HCEC 1CT (cell line): Measurements from ENCODE around the gene PARD3B.

Source experiments
- DNase-seq: peaks from one replicate; pipeline ENCODE4 v3.0.0-alpha.2; 2017

The PARD3B gene

DNA sequence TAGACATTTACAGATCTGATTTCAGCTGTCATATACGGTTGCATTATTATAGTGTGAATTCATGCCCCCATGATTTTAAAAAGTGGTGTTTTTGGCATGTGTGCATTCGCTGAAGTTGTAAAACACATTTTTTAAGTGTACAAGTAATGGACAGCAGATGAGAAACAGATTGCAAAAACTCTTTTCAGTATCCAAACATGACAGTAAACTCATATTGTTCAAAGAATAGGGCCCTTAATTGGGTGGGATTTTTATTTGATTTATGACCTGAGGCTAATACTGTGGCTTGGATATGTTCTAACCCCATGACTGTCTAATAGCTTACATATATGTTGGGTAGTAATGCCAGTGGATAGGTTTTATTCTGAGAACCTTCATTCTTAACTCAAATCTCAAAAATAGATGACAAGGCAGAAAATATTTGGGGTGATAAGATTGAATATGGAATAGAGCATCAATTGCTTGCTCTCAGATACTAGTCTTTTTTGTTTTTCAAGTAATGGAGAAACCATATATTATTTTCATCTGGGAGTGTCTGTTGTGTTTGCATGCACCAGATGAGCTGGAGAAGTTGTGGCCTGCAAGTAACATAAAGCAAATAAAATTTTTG, 118.6 kb downstream of the PARD3B start:
- no peak for DNase-seq

DNA sequence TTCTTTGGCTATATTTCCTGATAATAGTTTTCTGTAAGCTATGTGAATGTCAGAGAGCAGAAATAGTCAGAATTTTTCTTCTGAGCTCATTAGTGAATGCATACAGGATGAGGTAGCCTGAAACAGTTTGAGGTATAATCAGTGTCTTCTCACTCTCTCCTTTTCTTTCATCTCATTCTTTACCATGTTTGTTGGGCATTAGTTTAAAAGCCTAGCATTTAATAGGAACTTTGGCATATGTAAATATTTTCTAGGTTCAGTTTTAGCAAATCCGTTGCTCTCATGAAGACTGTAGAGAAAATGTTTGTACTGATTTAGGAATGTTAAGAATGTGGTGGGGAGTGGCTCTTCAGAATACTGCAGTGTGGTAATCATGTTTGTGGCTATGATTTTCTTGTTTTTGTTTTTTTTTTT, 119.4 kb downstream of the PARD3B start:
- peak; percentile 83 for DNase-seq

DNA sequence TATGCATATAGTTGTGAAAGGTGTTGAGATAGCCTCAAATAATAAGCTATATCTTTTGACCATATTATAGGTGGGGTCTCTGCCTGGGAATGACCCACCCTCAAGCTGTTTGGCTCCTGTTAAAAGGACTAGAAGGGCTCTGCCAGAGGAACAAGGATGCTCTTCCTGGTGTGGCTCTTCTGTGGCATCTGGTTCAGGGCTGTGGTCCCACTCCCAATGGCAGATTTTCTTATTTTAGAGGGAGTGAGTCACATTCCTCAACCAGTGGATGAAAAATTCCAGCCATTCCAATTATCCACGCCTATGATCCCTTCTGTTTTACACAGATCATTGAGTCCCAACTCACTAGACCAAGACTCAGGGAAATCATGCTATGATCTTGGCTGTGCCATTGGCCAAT, 119.9 kb downstream of the PARD3B start:
- DNase-seq = peak; percentile 82

DNA sequence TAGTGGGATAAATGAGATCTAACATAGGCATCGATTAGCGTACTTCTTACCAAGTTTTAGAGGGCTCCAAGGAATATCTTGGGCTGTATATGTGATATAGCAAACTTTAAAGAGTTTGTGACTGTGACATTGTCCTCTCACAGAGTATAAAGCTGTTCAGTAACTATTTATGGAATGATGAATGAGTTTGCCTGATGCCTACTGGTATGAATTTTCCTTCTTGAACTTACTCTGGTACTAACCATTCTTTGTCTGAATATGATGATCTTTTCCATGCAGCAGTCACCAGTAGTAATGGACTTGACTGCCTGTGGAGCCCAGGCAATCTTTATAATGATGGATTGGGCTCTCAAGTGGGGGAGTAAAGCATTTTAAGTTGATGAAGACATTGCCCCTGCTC, 120.5 kb downstream of the PARD3B start:
- no peak for DNase-seq

DNA sequence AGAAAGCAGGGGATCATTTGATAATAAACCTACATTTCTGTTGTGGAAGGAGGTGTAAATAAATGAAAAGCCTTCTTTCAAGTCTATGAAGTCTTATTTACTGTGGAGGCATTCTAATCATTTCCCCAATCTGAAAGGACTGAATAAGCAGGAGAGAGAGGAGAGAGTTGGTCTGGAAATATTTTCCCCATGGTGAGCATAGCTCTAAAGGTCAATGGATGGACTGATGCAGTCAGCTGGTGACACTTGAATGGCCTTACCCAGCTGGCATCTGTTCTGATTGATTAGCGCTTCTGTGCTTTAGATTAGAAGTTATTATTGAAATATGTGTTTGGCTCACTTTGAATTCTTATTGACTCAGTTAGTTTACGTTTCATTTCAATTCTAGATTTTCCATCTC, 122.7 kb downstream of the PARD3B start:
- no peak for DNase-seq

DNA sequence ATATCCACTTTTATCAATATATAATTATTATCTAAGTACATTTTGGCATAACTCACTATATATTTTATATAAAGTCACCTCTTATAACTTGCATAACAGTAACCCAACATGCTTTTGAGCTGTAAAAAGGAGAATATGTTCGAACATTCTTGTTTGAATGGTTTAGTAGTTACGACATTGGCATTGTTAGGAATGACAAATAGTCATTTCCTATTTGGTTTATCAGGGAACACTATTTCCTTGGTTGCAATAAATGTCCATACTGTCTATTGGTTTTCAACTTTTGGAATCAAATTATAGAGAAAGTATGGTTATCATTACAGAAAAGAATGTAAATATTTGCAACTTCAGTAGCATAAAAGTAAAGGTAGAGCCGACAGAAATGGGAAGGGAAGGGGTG, 124.1 kb downstream of the PARD3B start:
- DNase-seq = no peak

DNA sequence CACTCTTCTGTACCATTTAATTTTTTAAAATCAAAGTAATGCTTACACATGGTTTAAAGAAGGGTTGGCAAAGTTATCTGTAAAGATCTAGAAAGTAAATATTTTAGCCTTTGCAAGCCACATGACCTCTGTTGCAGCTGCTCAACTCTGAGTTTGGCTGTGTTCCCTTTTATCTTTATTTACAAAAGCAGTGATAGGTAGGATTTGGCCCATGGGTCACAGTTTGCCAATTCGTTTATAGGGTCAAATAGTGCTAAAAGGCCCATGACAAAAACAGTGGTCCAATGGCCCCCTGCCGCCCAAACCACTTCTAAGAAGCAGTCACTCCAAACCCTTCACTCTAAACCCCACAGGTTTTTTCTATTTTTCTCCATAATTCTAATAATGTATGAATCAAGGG, 124.8 kb downstream of the PARD3B start:
- DNase-seq = no peak

DNA sequence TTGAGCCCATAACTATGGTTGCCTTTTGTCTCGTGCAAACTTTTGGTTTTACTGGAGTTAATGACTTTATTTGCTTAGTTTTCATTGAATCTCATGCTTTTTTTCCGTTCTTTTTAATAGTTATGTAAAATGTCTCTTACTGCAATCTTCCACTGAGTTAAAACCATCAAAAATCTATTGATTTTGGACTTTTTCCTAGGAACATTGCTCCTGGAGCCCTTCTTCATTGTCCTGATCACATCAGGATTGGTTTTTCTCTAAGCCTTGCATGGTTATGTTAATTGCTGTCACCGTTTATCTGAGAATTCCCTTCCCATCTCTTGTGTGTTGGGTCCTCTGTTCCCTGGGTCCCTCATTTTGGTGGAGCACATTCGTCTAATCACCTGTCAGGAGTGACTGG, 125.5 kb downstream of the PARD3B start:
- no peak for DNase-seq

DNA sequence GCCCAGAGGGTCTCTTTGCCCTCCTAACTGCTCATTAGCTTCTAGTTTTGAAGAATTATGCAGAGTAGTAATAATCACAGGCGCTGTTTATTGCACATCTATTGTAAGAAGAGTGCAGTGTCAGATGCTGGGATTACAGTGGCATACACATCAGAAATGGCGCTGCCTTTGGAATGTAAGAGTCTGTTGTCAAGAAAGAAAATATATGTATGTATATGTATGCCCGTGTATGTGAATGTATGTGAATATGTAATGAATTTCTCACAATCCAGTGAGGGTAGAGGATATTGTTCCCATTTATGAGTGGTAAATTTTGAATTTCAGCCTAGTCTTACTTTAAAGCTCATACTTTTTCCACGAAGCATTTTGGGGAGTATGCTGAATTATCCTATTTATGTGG, 127.5 kb downstream of the PARD3B start:
- DNase-seq = no peak

DNA sequence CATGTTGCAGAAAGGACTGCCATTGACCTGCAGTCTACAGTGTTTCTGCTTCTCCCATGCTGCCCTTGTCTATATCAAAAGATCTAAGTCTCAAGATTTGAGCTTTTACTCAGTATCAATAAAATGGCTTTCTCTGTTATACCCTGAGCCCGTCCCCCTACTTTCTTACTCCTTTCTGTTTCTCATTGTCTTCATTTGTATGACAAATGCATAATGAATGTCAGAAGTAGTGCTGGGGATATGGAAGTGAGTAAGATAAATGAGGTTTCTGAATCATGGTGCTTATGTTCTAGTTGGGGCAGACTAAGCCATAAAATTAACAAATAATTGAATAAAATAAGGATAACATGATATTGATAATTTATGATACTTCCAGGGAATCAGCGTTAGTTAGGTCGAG, 128.6 kb downstream of the PARD3B start:
- peak; percentile 83 for DNase-seq

DNA sequence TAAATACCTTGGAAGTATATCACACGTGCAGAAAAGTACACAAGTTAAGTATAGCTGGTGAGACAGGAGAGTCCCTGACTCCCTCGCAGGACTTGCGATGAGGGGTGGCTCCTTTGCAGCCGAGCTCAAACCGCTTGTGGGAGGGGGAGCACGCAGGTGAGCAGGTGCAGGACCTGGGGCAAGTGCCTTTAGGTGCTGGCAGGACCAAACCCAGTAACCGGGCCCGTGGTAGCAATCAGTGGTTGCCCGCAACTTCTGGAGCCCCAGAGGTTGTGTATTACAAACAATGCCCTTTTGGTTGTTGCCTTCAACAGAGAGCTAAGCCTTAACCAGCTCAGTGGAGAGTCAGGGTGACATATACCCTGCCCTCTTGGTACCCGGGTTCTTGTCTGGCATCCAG, 132.8 kb downstream of the PARD3B start:
- no peak for DNase-seq

DNA sequence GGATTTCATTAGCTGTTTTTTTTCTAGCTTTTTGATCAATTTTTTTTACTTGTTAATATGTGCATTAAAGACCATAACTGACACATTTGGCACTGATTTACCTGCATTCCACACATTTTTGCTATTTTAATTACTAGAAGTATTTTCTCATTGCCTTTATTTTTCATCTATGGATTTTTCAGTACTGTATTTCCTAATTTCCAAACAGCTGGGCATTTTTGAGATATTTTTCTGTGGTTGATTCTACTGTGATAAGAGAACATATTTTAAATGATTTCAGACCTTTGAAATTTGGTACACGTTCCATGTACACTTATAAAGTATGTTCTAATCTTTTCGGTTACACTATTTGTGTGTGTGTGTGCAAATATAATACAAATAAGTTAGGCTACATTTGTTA, 135.3 kb downstream of the PARD3B start:
- no peak for DNase-seq

DNA sequence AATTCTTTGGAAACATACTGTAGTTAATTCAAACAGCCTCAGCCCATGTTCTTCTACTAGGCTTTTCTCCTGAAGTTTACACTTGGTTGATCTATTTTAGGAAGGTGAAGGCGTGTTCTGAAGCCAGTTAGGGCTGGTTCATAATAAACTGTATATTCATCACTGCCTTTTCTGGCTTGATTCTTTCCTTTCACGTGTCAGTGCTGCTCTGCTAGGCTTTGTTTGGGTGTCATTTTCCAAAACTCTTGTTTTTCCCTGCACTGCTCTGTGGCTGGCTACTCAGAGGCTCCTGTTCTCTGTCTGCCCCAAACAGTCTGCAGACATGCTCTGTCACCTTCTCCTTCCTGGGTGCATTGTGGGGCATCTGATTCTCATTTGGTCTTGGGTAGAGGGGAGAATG, 136.1 kb downstream of the PARD3B start:
- DNase-seq = peak; percentile 15

DNA sequence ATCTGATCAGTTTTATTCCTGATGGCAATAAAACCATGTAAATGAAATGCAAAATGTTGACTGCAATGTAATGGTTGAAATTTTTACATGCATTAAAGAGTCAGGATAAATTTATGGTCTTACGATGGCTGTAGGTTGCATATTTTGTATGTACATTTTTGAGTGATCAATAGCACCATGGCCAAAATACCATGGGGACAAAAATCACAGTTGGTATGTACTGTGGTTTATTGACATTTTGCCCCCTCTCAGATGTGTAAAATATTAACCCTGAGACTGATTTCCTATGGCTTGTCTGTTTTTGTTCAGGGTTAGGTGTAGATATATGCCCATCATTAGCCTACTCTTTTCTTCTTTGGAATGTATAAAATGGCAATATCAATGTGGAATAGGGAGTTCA, 138.1 kb downstream of the PARD3B start:
- DNase-seq = no peak

DNA sequence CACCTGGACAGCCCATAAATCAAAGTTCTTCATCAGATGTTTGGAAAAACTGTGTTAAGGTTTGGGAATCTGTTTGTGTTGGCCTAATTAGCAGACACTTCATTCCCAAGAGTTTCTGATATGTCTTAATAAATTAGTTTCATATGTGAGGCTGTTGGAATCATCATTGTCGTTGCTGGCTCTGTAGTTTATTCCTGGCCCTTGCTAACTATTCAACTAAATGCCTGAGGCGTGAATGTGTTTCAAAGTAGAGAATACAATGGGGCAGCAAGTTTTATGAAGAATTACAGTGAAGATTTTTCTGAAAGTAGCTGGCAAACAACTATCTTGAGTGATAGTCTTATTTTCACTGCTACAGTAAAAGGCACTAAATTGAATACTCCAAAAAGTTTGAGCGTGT, 141.1 kb downstream of the PARD3B start:
- no peak for DNase-seq

DNA sequence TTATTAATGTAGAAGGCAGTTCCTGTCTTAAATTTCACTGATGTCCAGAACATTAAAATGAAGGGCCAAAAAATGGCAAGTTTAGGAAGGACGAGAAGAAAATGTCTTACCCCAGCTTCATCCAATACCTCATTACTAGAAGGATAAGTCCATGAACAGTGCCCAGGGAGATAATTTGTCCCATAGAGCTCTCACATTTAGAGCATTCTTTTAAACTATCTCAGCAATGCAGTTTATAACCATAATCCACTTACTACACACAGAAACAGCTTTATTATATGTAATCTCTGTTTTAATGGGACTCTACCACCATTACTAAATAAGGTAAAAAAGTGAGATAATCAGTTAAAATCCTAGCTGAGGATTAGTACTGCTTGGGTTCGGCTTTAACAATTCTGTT, 142.5 kb downstream of the PARD3B start:
- no peak for DNase-seq

DNA sequence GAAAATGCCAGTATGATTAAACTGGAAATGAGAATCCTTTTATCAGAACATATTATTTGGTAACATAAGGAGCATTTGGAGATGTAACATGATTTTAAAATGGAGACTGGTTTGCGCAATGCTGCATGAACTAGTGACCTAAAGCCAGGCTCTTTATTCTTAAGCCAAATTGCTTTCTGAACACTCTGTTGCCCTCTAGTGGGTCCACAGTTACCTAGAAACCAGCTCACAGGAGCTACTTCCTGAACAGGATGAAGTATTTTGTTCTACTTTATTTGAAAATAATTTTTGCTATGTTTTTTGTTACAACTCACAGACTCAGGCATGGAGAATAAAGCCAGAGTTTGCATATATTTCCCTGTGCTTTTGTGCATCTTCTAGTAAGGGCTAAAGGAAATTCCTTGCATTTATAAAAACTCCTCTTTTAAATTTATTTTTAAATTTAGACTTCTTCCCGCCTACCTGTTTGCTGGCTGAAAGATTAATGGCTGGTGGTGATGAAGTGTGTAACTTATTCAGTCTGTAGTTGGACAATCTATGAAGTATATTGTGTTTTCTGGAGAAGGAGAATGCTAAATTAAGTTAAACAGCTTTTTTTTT, 146.7 kb downstream of the PARD3B start:
- DNase-seq = peak; percentile 92

DNA sequence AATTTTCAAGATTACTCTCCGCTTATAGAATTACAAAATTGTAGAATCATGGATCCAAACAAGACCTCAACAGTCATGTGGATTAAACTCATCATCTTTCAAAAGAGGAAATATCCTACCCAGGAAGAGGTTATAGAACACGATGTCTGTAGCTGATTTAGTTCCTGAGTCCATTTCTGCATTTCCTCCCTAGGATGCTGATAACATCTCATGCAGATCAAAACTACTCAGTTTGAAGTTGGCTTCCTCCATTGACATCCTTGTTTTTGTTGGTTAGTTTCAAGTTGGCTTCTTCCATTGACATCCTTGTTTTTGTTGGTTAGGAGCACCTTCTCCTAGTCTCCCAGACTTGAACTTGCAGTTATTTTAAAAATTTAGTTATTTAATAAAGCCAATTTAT, 147.5 kb downstream of the PARD3B start:
- DNase-seq = no peak

DNA sequence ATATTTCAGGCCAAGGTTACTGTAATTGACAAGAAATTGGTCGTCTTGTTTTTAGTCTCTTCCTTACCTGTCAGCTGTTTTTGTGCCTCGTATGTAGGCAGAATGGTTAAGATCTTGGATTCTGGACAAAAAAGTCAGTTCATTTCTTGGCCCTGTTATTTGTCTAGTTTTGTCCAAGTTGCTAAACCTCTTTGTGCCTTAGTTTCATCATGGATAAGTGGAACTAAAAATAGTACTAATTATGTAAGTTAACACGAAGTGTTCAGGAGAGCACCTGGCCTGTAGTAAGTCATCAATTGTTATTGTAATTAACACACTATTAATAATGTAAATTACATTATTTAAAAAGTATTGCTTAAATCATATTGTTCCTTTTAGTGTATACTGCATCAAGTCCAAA, 148.0 kb downstream of the PARD3B start:
- no peak for DNase-seq

DNA sequence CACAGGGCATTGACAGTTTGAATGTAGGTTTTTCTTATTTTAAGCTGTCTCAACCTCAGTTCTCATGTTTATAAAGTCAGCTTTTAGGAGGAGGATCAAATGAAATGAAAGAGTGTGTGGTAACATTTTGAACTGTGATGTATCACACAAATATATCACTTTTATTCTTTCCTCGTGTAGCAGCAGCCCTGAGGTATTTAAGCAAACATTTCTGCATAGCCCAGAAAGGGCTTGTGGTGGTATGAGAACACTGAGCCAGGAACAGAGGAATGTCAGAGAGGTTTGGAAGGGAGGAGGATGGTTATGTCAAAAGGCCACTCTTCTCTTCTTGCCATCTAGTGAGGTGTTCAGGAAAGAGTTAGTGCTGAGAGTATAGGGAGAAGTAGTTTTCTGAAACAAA, 150.2 kb downstream of the PARD3B start:
- DNase-seq = no peak

DNA sequence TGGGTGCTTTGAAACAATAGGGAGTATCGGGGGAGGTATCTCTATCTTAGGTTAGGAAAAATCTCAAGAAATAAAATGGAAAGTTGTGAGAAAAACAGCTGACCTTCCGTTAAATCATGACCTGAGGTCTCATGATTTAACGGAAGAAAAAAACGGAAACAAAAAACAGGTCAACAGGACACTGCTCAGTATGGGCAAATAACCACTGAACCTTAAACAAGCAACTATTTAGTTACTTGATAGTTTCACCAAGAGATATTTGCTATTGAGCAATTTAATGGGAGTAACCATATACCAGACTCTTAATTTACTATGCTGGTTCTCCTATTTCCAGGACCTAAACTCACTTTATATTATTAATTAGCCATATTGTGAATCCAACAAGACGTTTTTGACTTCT, 150.8 kb downstream of the PARD3B start:
- no peak for DNase-seq

DNA sequence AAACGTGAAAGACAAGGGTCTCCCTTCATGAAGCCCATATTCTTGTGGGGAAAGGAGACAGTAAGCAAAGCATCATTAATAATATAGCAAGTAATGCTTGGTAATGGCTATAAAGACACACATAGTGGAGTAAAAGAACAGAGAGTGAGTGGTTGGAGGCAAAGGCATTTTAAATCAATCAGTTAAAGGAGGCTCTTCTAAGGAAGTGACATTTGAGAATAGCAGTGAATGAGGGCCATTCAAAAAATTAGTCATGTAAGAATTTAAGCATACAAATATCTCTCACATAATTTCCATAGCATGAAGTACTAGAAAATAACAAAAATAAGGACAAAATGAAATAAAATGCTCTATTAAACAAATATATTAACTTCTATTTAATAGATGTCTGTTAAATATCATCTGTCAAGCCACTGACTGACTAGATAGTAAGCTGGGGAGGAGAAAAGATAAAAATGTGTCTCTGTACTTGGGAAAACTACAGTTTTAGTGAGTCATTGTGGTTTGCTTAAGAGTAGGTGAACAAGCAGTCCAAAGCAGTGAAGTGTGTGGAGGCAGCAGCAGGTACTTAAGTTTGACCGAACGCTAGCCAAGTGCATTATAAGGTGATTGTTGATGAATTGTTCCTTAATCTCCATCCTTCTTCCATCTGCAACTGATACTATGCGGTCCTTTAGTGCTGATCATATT, 160.1 kb downstream of the PARD3B start:
- peak; percentile 48 for DNase-seq

DNA sequence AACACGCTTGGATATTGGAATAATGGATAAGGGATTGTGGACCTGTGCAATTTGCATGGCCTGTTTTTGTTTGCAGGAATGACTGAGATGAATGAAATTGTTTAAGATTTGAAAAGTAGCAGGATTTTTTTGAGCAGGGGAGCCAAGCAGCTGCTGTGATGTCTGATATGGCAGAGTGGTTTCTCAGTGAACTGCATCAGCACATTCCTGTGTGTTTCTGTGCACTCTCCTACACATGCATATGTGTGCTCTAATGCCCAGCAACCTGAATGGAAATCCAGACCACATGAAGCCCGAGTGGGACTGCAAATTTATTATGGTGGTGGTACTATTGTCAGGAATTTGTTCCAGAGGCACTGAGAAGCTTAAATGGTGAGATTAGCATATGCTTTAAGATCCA, 161.7 kb downstream of the PARD3B start:
- DNase-seq = no peak

DNA sequence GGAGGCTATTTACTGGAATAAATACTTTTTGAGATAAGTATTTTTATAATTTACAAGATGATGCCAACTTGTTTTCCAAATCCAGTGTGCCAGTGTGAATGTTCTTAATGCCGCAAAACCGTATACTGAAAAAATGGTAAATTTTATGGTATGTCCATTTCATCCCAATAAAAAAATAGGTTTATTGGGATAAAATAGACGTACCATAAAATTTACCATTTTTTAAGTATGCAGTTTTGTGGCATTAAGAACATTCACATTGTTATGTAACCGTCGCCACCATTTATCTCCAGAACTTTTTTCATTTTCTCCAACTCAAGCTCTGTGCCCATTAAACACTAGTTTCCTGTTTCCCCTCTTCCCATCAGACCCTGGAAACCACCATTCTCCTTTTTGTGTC, 167.9 kb downstream of the PARD3B start:
- DNase-seq = no peak

DNA sequence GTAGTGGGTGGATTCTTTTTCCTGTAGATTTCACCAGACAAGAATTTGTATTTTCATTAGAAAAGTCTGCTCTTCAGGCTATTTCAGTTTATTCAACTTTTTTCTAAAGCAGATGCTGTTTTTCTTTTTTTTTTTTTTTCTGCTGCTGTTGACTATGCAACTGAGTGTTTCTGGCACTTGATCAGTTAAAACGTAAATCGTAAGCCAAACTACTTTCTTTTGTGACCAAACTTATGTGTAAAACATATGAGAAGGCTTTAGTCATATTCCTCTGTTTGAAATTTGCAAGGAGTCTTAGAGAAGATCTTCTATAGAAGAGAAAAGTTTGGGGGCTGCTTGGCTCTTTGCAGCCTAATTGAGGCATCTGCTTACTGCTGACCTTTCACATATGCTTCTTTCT, 170.1 kb downstream of the PARD3B start:
- no peak for DNase-seq
